Panc1 (cell line): Measurements from ENCODE around the gene GPS1.

Source experiments
- CTCF ChIP-seq: fragments of 450-650 bp; IDR thresholded peaks from 2 replicates; pipeline ENCODE4 v1.5.1; 2017; ENCODE audit warnings: mild to moderate bottlenecking
- POLR2AphosphoS5 ChIP-seq: IDR thresholded peaks from 2 replicates; pipeline ENCODE4 v1.6.1; 2012; ENCODE audit warnings: mild to moderate bottlenecking, low read depth, low read length, moderate library complexity
- REST ChIP-seq, 2 experiments: IDR thresholded peaks; 2 replicates each; pipeline ENCODE4 v1.6.1; 2011 to 2012; ENCODE audit warnings: low read depth in 2 of 2, control low read depth in 1 of 2, low read length in 1 of 2, mild to moderate bottlenecking in 1 of 2, moderate library complexity in 1 of 2; ENCODE audit not compliant: insufficient read depth in 1 of 2
- SIN3A ChIP-seq: IDR thresholded peaks from 2 replicates; pipeline ENCODE4 v1.6.1; 2012; ENCODE audit warnings: low read depth, mild to moderate bottlenecking, low read length, moderate library complexity, borderline replicate concordance; ENCODE audit not compliant: insufficient read depth
- TCF7L2 ChIP-seq: IDR thresholded peaks from 2 replicates; pipeline ENCODE4 v1.6.1; 2011; ENCODE audit warnings: mild to moderate bottlenecking, low read depth, low read length, inconsistent platforms

- TF ChIP-seq CTCF = no peak
- TF ChIP-seq POLR2AphosphoS5 = no peak
- TF ChIP-seq REST (IDR thresholded peaks at IDR 0.05; ENCODE audit: insufficient read depth in 1 of 2, low read depth in 2 of 2, low read length in 1 of 2) = no peak
- no peak for TF ChIP-seq SIN3A
- no peak for TF ChIP-seq TCF7L2
These were observed 1.4 kb downstream of the GPS1 start for GRCh38 chr17:82053130-82053529.
